LNCaP clone FGC (cell line): ENCODE results near the gene SCAMP4.
"Not testable (repeated sequence)": the region's sequence is repeated elsewhere in the genome, so short reads cannot be mapped to it uniquely, and the experiment has no call there.

Experiments
- DNase-seq: peaks from one replicate; pipeline ENCODE4 v3.0.0-alpha.2; 2011; ENCODE audit warnings: low read depth
- H3K4me3 ChIP-seq: 2 replicates; pipeline ENCODE4 v1.5.1; 2011; ENCODE audit warnings: mild to moderate bottlenecking, low read depth, low read length, control low read depth
- TF ChIP-seq, protein P1 (sequence below): IDR thresholded peaks from 2 replicates; pipeline ENCODE4 v1.5.1; 2012; ENCODE audit warnings: mild to moderate bottlenecking; ENCODE audit not compliant: control insufficient read depth, insufficient read depth; ENCODE audit errors: extremely low read depth

Gene SCAMP4

DNA sequence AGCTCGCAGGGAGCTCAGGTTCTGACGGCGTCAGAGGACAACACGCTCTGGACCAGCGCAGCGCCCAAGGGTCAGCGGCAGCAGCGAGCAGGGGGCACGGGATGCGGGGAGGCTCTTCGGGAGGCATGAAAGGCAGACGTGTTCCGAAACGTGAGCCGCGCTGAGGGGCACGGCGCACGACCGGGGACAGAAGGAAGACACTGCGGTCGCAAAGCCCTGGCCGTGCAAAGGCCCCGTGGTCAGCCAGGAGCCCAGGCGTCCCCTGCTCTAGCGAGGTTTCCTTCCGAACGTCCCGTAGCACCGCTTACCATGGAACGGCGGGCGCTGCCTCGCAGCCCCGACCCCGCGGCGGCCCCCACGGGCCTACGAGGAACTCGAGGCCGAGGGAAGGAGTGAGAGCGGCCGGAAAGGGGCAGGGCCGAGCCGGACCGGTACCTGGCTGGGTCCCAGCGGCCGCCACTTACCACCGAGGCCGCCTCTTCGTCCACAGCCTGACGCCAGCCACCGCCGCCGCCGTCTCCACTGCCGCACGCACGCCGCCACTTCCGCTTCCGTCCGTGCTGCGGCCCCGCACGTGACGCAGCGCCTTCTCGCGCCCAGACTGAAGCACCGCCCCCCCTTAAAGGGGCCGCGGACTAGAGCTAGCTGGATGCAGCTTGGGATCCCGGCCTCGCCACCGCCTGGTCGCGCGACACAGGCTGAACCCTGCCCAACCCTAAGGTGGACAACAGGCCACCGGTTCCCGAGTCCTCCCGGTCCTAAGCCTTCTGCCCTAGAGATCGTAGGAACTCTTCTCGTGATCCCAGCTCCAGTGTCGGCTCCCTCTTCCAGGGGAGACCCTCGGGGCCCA is 29.3 kb upstream of the SCAMP4 start:
- peak; percentile 63 for DNase-seq
- H3K4me3 ChIP-seq: peak overlapping the region; percentile 99
- TF ChIP-seq, protein P1, sequence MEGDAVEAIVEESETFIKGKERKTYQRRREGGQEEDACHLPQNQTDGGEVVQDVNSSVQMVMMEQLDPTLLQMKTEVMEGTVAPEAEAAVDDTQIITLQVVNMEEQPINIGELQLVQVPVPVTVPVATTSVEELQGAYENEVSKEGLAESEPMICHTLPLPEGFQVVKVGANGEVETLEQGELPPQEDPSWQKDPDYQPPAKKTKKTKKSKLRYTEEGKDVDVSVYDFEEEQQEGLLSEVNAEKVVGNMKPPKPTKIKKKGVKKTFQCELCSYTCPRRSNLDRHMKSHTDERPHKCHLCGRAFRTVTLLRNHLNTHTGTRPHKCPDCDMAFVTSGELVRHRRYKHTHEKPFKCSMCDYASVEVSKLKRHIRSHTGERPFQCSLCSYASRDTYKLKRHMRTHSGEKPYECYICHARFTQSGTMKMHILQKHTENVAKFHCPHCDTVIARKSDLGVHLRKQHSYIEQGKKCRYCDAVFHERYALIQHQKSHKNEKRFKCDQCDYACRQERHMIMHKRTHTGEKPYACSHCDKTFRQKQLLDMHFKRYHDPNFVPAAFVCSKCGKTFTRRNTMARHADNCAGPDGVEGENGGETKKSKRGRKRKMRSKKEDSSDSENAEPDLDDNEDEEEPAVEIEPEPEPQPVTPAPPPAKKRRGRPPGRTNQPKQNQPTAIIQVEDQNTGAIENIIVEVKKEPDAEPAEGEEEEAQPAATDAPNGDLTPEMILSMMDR: no peak

DNA sequence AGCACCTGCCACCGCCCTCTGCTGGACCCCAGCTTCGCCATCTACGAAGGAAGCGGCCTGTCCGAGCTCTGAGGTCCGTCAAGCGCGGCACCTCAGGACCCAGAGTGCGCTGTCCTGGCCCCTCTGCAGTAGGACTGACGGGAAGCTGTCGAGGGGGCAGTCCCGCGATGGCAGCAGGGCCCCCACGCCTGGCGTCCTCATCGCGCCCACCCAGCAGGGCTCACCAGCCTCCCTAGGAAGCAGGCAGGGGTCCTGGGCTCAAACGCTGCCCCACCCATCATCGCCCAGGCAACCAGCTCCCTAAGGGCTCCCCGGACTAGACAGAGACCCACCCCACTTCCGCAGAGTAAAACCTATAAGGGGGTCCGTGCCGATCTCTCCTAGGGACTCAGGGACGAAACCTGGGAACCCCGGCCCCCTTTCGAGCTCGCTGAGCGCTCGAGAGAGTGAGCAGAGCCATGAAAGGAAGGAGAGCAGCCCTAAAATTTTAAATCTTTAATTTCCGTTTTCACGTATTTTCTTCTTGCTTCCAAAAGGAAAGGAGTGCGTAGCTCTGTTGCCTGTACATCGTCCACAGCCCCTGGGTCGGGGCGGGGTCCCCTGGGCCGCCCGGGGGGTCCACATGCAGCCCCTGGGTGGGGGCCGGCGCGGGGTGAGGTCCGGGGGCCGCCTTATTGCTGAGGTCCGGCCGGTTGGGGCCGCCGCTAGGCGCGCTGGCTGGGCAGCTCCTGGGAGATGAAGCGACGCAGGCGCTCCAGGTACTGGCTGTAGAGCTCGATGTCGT is 28.5 kb upstream of the SCAMP4 start:
- DNase-seq: not testable (repeated sequence)
- peak overlapping the region; percentile 99 for H3K4me3 ChIP-seq

DNA sequence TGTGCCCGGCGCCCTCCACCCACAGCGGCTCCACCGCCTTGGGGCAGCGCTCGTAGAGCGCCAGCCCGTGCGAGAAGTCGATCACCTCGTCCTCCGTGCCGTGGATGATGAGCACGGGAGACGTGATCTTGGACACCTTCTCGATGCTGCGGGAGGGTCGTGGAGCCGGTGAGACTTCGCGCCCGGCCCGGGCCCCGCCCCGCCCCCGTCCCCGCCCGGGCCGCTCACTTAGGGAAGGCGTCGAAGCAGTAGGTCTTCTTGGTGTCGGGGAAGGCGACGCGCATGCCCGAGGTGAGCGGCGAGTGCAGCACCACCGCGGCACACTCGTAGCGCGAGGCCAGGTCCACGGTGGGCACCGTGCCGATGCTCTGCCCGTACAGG is 27.9 kb upstream of the SCAMP4 start:
- not testable (repeated sequence) for DNase-seq, H3K4me3 ChIP-seq

DNA sequence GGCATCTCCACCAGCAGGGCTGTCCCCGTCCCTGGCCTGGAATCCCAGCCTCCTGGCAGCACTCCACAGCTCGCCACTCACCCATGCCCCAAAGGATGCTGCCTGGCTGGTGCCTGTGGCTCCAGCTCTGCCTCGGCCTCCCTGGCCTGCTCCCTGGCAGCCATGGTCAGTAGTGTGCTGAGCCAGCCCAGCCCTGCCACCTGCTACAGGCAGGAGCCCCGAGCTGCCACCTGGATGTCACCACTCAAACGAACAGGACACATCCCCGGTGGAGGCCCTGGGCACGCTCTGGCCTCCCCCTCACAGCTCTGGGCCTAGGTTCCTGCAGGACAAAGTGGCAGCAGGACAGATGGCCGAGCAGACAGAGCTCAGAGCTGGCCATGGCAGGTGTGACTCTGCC is 26.6 kb upstream of the SCAMP4 start:
- not testable (repeated sequence) for H3K4me3 ChIP-seq, DNase-seq

DNA sequence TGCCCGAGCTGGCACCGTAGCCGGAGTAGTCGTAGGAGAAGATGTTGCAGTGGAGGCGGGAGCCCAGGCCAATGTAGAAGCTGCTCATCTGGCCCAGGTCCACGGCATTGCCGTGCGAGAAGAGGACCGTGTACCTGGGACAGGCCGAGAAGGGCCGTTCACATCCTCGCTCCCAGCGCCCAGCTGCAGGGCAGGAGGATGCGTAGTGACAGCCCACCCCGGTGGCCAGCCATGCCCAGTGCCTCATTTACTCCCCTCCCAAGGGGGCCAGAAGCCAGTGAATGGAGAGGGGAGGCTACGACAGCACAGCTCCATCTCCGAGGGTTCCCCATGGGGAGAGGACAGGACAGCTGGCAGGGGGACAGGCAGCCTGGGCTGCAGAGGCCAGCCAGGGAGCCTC is 25.2 kb upstream of the SCAMP4 start:
- not testable (repeated sequence) for H3K4me3 ChIP-seq, DNase-seq

DNA sequence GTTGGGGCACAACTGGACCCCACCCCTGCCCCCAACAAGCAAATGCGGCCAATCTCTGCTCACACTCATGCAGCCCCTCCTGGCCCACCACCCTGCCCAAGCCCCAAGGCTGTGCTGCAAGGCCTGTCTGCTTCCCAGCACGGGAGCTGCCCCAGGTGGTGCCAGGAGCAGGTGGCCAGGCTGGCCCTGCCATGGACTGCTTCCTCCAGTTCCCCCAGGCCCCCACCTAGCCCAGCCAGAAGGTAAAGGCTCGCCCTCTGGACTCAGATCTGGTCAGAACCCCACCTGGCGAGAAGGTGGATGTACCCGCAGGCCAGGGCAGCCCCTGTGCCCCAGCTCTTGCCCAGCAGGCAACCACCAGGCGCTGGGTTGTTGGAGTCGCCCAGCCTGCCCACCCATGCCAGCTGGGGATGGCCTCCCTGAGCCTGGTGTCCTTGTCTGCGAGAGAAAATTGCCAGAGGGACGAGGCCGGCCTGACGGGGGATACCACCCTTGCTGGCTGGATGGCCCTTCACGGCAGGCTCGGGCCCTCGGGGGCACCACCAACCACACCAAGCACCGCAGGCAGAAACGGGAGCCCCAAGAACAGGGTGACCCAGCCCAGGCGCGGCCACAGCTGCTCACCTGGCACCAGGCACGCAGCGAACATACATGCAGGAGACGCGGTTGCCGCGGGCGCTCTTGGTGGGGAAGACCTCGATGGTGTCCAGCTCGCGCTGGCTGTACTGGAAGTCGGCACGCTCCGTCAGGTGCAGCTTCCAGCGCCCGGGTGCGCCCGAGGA is 24.4 kb upstream of the SCAMP4 start:
- TF ChIP-seq, protein P1: no peak
- no peak overlapping the region for H3K4me3 ChIP-seq
- no peak for DNase-seq

DNA sequence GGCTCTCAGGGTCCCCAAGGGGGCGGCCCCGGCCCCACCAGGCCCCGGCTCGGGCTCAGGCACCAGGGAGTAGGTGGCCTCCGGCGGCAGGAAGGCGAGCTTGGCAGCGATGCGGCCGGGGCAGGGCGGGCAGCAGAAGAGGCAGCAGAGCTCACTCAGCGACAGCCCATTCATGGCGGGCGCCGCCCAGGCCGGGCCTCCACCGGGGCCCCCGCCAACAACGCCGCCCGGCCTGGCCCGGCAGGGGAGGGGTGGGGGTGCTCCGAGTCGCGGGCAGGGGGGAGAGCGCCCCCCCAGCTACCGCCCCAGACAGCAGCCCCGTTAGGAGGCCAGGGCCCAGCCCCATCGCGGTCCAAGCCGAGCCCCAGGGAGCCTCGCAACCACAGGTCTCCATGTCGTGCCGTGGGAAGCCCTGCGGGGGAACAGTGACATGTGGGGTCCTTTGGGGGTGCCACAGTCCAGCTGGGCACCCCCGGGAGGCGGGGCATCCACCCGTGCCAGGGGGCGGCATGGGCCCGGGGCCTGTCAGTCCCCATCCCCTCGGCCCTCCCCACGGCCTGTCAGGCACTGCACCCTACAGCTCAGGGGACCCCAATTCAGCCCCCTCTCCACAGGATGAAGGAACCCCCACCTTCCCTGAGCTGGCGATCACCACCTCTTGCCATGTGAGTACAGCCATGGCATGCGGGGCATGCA is 23.7 kb upstream of the SCAMP4 start:
- not testable (repeated sequence) for DNase-seq

DNA sequence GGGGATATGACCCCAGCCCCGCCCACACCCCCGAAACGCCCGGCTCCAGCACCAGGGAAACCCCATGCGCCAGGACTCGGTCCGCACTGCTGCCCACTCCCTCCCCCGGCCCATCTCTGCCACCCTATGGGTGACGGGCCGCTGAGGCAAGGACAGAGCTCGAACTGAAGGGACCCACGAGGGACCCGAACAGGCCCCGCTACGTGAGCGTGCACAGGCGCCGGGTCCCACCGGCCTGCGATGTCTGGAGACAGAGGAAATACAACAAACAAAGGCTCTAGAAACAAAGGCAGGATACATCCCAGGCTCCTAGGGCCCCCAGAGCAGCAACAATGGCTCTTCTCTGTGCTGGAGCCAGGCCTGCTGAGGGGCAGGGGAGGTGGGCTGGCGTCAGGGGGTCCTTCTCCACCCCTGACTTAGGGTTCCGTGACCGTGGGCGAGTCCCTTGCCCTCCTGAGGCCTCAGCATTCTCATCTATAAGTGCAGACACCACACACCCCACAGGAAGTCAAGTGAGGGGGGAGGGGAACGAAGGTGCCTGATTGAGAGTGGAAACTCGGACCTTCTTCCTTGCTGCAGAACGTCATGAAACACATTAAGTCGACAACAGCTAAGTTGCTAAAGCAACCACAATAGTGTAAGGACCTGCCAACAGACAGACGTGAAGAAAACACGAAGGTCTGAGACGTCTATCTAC is 23.0 kb upstream of the SCAMP4 start:
- TF ChIP-seq, protein P1: no peak
- DNase-seq: no peak
- no peak overlapping the region for H3K4me3 ChIP-seq

More for the DNA sequence above, 23.7 kb upstream of the SCAMP4 start:
- not testable (repeated sequence) for H3K4me3 ChIP-seq
